MCF 10A (cell line): Measurements from ENCODE around the gene ARL15. TPM values are rescaled to one million over a fixed set of nuclear protein-coding genes. Genes with fewer than 3 reads are reported as not detected.

ENCODE experiments used
- BruUV-seq: library from RNA; stranded (reverse); fragments of 400-500 nt; replicated peaks from 2 replicates; lab custom pipeline; 2021; lab: Mats Ljungman, UMichigan
- CTCF ChIA-PET: fragments of 300-600 bp; sonication (Branson Sonifier 250); formaldehyde crosslinking; extraction: SDS; loops from one replicate; lab custom pipeline; 2021; ENCODE audit warnings: antibody characterized with exemption, inconsistent platforms; lab: Yijun Ruan, JAX
- POLR2A ChIA-PET: fragments of 300-600, 350-650 bp; sonication (Branson Sonifier 250); formaldehyde crosslinking; extraction: SDS; loops from one replicate; lab custom pipeline; 2020; ENCODE audit warnings: antibody characterized with exemption, inconsistent platforms; lab: Yijun Ruan, JAX
- DNase-seq: peaks from one replicate; pipeline ENCODE4 v3.0.0-alpha.2; 2018; ENCODE audit not compliant: unreplicated experiment
- H3K27ac Mint-ChIP-seq: one replicate; pipeline ENCODE4 v1.8.0; 2022; ENCODE audit warnings: mild to moderate bottlenecking, low read depth, mixed read lengths; ENCODE audit not compliant: unreplicated experiment
- H3K27me3 Mint-ChIP-seq: one replicate; pipeline ENCODE4 v1.8.0; 2022; ENCODE audit warnings: mixed read lengths; ENCODE audit not compliant: insufficient read depth, unreplicated experiment
- H3K36me3 Mint-ChIP-seq: one replicate; pipeline ENCODE4 v1.8.0; 2022; ENCODE audit warnings: mild to moderate bottlenecking, moderate library complexity, mixed read lengths; ENCODE audit not compliant: insufficient read depth, unreplicated experiment
- H3K4me1 Mint-ChIP-seq: one replicate; pipeline ENCODE4 v1.8.0; 2022; ENCODE audit warnings: mixed read lengths; ENCODE audit not compliant: insufficient read depth, unreplicated experiment
- H3K4me3 Mint-ChIP-seq: one replicate; pipeline ENCODE4 v1.8.0; 2022; ENCODE audit warnings: mild to moderate bottlenecking, moderate library complexity, mixed read lengths; ENCODE audit not compliant: unreplicated experiment
- H3K9me3 Mint-ChIP-seq: one replicate; pipeline ENCODE4 v1.8.0; 2022; ENCODE audit warnings: mixed read lengths; ENCODE audit not compliant: unreplicated experiment
- CTCF ChIP-seq: fragments of 200-600 bp; IDR thresholded peaks from one replicate; pipeline ENCODE4 v1.8.0; 2022; ENCODE audit warnings: antibody characterized with exemption, mild to moderate bottlenecking; ENCODE audit not compliant: unreplicated experiment
- intact Hi-C: fragments of 100-400 bp; cut with micrococcal nuclease; formaldehyde crosslinking; loops from 2 replicates; pipeline ENCODE4 v1.14.1; 2022
- total RNA-seq: library from RNA; stranded (reverse); gene quantifications from 2 replicates; pipeline ENCODE4 v1.2.3, GENCODE V29; 2022

The ARL15 gene
- total RNA-seq, 1 experiment from 2014 or later = 11.3 TPM

GRCh38 chr5:54009828-54010227 is 300.5 kb downstream of the ARL15 start:
- Mint-ChIP-seq H3K27me3 (no peaks in the 10 kb centered on the region), H3K9me3 (peaks cover 7% of the 10 kb centered on the region), H3K4me1 (peaks cover 18% of the 10 kb centered on the region), H3K36me3 (no peaks in the 10 kb centered on the region), H3K4me3 (no peak overlapping the region), H3K27ac (no peak overlapping the region)
- no peak for DNase-seq
- intact Hi-C loops = no loop called here
- ChIA-PET POLR2A (interaction anchor here (0.6 kb wide), 1 partner anchor 19 kb away, joined by 3 read pairs; no protein-coding TSS in a partner anchor), CTCF (interaction anchor here (0.5 kb wide), 1 partner anchor 11 kb away, joined by 3 read pairs; no protein-coding TSS in a partner anchor)
- TF ChIP-seq CTCF = no peak
- BruUV-seq = no TSS peak

GRCh38 chr5:54009357-54009756 is 301.0 kb downstream of the ARL15 start:
- H3K4me1 Mint-ChIP-seq = peaks cover 18% of the 10 kb centered on the region

GRCh38 chr5:54007827-54008777 is 302.3 kb downstream of the ARL15 start:
- intact Hi-C loops = no loop called here
- no peak for DNase-seq
- Mint-ChIP-seq H3K4me3 (no peak overlapping the region), H3K4me1 (peaks cover 8% of the 10 kb centered on the region), H3K9me3 (no peaks in the 10 kb centered on the region), H3K27me3 (no peaks in the 10 kb centered on the region), H3K27ac (no peak overlapping the region), H3K36me3 (no peaks in the 10 kb centered on the region)
- POLR2A ChIA-PET = interaction anchor here (1.4 to 1.5 kb wide), 3 partner anchors 14 to 17 kb away, joined by 3 to 5 read pairs (median 3); no protein-coding TSS in a partner anchor
- BruUV-seq = no TSS peak
- no peak for TF ChIP-seq CTCF
- CTCF ChIA-PET = no interaction called here

More at GRCh38 chr5:54009357-54009756, 301.0 kb downstream of the ARL15 start:
- TF ChIP-seq CTCF = no peak
- ChIA-PET POLR2A (interaction anchor here (1.4 kb wide), 1 partner anchor 16 kb away, joined by 3 read pairs; no protein-coding TSS in a partner anchor), CTCF (interaction anchor here (0.6 kb wide), 1 partner anchor 12 kb away, joined by 3 read pairs; no protein-coding TSS in a partner anchor)
- BruUV-seq = no TSS peak
- no peaks in the 10 kb centered on the region for H3K36me3 Mint-ChIP-seq
- H3K4me3 Mint-ChIP-seq = no peak overlapping the region
- H3K27ac Mint-ChIP-seq = no peak overlapping the region
- peaks cover 6% of the 10 kb centered on the region for H3K9me3 Mint-ChIP-seq
- H3K27me3 Mint-ChIP-seq = no peaks in the 10 kb centered on the region
- intact Hi-C loops = no loop called here
- no peak for DNase-seq

- no TSS peak for BruUV-seq
- Mint-ChIP-seq H3K4me1 (peaks cover 8% of the 10 kb centered on the region), H3K27me3 (no peaks in the 10 kb centered on the region), H3K27ac (no peak overlapping the region), H3K36me3 (no peaks in the 10 kb centered on the region), H3K4me3 (no peak overlapping the region), H3K9me3 (no peaks in the 10 kb centered on the region)
- POLR2A ChIA-PET = no interaction called here
- DNase-seq = no peak
- CTCF ChIA-PET = interaction anchor here (0.6 kb wide), 1 partner anchor 129 kb away, joined by 4 read pairs; no protein-coding TSS in a partner anchor
- TF ChIP-seq CTCF = no peak
- intact Hi-C loops = no loop called here
Observed at GRCh38 chr5:54004697-54005096, 305.7 kb downstream of the ARL15 start.
